GM19324 (cell line): ENCODE measurements around the gene GSTM5.
A peak's percentile ranks its signal among the peaks of the same experiment; 100 is the strongest.
"Not testable (repeated sequence)": the region's sequence is repeated elsewhere in the genome, so short reads cannot be mapped to it uniquely, and the experiment has no call there.

Experiments
- ATAC-seq: cut with Tn5 transposase; IDR thresholded peaks from one replicate; pipeline ENCODE4 v1.9.1; 2021; ENCODE audit warnings: mild to moderate bottlenecking, moderate library complexity; ENCODE audit not compliant: unreplicated experiment, low FRiP score

GSTM5 gene

DNA sequence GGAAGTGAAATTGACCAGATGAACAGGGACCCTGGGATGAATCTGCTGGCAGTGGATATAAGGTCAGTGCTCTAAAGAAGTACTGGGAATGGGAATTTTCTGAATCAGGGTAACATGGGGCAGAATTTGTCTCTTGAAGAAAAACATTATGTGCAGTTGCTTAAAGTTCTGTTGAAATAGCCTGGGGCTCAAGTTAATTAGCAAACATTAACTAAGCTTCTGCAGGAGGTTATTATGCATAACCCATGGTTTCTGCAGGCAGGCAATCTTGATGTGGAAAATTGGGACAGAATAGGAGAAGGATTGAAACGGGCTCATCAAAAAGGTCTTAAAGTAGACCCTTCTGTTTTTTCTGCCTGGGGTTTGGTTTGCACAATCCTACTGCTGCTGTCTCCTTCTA, 14.0 kb downstream of the GSTM5 start:
- ATAC-seq: no peak

DNA sequence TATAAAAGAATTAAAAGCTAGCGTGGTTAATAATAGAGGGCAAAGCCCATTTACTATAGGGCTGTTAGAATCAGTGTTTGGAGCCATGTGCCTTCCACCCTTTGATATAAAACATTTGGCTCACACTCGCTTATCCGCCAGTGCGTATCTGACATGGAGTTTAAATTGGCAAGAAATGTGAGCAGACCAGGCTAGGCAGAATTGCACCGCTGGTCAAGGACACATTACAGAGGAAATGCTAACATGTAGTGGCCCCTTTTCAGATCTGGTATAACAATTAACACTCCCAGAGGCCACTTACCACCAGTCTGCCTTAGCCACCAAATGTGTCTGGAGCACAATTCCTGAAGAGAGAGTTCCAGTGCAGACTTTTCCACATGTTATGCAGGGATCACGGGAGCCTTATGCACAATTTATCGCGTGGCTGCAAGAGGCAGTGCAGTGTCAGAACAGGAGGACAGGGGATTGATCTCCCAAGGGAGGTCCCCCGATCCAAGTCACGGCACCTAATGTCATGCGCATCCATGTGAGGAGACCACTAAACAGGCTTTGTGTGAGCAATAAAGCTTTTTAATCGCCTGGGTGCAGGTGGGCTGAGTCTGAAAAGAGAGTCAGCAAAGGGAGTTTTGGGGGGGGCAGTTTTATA, 14.8 kb downstream of the GSTM5 start:
- no peak for ATAC-seq

DNA sequence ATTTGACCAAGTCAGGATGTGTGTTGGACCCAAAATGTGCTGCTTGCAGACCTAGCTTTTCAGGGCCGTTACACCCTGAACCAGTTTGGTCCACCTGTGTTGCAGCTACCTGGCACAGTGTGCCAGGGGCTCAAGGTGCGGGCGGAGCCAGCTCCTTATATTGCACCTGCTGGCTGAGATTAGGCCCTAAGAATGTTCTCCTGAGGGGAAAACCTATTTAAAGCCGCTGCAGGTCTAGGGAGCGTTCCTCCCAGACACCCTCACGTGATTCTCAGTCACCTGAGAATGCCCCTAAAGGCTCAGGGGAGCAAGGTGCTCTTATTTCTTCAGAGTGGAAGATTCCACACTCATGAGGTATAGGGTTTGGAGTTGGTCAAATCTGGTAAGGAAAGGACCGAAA, 16.8 kb downstream of the GSTM5 start:
- ATAC-seq: no peak

DNA sequence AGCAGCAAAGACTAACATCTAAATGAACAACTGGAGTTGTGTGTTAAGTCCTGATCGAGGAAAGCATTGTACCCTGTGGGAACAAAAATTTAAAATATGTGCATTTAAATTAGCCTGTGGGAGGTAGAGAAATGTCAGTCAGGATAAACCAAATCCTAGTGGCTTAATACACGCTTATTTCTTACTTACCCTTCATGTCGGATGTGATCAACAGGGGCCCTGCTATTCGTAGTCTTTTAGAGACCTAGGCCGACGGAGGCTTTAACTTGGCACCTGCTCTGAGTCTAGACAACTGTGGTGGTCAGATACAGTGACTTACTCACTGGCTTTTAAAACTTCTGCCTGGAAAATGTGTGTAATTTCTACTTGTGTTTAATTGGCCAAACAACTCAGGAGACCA, 18.6 kb downstream of the GSTM5 start:
- ATAC-seq: no peak

DNA sequence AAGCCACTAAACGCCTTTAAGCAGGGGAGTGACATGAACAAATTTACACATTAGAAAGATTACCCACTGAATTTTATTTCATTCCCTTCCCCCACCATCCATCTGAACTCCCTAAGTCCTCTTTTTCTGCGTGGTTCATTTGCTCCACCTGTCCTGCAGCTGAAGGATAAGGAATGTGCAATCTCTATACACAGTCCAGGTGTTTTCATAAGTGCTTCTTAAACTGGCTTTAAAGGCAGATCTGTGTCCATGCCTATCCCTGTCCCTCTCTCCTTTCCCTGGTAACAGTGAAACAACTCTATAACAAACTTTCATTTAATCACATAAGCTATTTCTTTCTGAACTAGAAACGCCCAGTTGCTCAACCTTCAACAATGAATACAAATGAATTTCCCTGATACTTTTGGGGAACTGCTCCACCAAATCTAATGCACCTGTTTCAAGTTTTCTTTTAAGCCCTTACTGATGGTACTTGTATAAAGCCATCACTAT, 20.4 kb downstream of the GSTM5 start:
- ATAC-seq: no peak

DNA sequence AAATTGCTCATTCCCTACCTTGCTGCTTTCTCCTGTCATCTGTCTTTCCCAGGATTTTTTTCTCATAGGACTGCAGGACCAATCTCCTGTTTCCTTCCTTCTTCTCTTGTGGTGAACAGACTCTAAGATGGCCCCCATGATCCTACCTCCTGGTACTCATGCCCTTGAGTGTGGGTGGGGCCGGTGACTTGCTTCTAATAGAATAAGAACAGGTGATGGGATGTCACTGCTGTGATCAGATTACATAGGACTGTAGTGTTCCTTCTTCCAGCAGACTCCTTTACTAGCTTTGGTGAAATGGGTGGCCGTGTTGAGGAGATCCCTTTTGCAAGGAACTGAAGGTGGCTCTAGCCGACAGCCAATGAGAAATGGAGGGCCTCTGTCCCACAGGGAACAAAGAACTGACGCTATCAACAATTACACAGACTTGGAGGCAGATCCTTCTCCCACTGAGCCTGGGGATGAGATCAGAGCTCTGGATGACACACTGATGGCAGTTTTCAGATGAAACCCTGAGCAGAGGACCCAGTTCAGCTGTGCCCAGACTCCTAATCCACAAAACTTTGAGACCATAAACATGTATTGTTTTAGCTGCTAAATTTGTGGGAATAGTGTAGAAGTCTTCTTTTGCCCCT, 21.3 kb downstream of the GSTM5 start:
- ATAC-seq: no peak

DNA sequence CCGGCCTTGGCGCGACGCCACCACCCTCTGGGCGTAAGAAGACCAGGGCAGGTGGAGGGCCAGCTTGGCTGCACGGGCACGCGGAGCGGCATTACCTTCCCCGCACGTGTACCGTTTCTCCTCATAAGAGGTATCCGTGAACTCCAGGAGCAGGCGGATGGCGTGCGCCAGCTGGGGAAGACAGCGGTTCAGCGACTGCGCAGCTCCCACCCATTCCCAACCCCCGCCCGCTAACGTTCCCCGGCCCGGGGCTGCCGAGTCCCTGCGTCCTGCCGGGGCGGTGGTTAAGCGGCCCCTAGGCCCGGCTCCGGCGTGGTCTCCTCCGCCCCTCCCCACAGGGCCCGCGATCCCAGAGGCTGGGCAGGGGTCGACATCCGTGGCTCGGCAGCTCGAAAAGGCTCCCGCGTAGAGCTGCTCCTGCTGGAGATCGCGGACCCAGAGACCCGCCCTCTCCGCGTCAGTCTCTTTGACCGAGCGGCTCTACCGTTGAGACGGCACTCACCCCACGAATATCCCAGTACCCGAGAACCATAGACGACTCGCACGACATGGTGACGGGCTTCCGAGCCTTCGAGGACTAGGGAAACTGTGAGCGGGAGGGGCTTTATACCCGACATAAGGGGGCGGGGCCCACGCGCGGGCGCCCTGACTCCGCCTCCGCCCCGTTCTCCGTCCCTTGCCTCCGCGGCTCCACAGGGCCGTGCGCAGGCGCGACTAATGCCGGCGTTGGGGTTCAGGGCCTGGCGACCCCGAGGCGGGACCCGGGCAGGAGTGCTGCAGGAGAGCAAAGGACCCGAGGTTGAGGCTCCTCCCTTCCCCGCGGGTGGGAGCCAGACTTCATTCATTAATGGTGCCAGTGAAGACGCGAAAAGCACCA, 27.9 kb downstream of the GSTM5 start:
- ATAC-seq: peak; percentile 93

DNA sequence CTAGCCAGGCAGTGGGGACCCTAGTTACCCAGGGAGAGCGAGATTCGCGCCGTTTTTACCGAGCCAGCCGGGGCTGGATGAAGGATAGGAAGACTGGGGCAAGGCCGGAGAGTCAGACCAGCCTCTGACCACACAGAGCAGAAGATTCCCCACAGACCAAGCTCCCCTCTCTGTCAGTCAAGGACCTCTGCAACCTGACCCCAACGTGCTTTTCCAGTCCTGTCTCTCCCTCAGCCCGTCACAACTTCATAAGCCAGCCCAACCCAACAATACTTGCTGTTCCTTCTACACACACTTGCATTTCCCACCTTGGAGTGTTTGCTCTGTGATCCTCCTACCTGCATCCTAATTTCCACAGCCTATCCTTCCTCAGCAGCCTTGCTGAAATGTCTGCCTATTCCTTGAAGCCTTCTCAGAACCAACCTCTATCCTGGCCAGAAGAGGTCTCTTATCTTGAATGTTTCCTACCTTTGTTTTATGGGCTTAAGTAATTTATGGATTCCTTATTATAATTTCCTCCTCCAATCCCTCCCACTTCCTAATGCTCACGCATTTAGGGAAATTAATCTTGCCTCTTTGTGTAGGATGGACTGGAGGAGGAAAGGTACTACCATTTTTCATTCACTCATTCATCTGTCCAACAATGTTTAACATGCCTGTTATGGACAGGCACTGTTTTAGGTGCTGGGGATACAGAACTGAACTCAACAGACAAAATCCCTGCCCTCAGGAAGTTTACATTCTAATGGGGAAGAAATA, 28.7 kb downstream of the GSTM5 start, which contains the start of gene GSTM3:
Gene GSTM3, minus strand, starts transcription at position 424 of the 759 bp plus-strand sequence. CDS start 751 bp downstream, outside the sequence.
- no peak for ATAC-seq

DNA sequence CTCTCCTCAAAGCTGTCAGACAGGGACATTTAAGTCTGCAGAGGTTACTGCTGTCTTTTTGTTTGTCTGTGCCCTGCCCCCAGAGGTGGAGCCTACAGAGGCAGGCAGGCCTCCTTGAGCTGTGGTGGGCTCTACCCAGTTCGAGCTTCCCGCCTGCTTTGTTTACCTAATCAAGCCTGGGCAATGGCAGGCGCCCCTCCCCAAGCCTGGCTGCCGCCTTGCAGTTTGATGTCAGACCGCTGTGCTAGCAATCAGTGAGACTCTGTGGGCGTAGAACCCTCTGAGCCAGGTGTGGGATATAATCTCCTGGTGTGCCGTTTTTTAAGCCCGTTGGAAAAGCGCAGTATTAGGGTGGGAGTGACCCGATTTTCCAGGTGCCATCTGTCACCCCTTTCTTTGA, 36.3 kb downstream of the GSTM5 start:
- ATAC-seq: not testable (repeated sequence)

DNA sequence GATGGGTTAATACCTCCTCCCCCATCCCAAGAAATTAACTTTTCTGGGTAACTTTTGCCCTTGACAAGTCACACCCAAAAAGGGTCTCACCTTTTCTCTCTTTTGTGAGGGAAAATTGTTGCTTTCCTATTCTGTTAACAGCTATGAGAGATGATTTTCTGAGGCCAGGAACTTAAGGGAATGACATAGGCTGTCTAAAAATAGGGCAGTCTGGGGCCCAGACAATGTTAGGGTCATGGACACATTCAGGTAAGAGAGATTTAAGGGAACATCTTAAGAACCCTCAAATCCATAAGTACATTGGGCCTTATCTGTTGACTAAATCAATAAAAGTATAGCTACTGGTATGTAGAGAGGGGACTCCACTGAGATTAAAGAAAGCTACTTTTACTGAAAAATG, 37.2 kb downstream of the GSTM5 start:
- ATAC-seq: no peak

DNA sequence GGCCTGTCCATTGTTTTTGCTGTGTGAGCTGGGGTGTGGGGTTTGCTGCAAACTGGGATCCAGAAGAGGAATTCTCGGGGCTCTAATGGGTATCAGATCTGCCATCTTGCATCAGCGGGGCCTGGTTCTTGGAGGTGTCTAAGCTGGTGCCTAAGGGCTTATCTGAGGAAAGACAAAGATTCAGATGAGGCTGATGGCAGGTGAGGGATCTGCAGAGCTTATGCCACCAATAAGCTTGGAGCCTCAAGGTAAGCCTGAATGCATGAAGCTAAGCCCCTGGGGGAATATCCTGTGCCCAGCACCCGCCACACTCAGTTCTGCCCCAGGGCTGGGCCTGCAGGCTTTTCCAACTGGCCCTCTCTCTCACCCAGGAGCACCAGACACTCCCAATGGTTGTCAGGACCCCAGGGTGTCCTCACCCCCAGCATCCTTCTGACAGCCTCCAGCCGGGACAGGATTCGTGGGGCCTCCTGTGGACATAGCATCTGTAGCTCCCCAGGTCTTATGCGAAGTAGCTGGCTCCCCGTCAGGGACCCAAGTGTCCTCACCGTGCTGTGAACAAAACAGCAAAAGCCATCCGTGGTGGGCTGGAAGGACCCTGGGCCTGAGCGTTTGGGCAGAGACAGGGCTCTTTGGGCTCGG, 38.3 kb downstream of the GSTM5 start:
- no peak for ATAC-seq

DNA sequence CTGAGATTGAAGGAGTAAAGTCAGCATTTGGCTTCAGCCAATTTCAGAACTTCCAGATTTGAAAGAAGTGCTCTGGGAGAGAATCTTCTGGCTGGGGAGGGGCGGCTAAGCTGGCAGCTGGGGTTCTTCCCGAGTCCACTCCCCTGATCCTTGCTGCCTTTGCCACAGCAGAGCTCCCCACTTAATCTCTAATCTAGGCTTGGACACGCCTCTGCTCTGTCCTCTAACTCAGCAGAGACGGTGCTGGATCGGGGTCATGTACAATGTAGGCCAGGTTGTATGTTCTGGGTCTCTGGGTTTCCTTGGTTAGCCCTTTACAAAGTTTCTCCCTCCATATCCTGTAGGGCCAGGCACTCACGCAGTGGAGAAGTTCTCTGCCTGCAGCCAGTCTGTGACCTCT, 38.9 kb downstream of the GSTM5 start:
- no peak for ATAC-seq

DNA sequence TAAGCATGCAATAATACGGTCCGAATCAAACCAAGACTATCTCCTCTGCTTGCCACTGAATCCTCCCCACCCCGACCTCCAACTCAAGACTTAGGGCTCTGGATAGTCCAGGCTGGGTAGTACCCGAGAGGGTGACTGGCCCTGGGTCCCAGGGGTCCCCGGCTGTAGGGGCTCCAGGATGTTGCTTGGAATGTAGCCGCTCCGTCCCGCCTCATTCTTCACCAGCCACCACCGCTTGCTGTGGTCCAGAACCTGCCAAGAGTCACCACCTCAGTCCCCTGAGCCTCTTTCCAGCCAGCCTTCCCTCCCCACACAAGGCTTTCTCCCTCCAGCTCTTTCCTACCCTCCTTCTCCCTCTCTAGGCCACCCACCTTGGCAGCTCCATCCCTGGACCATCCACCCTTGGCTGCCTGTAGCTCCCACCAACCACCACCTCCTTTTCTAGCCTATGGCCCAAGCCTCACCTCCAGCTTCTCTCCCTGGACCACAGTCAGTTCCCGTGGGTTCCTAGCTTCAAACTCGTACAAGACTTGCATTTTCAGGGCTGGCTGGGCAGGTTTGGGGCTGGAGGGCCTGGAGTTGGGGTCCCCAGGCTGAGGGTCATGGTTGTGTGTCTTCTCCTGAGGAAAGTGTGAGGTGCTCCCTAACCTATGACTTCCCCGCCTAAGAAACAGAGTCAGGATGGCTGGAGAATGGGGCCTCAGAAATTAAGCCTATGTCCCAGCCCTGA, 39.6 kb downstream of the GSTM5 start:
- no peak for ATAC-seq

DNA sequence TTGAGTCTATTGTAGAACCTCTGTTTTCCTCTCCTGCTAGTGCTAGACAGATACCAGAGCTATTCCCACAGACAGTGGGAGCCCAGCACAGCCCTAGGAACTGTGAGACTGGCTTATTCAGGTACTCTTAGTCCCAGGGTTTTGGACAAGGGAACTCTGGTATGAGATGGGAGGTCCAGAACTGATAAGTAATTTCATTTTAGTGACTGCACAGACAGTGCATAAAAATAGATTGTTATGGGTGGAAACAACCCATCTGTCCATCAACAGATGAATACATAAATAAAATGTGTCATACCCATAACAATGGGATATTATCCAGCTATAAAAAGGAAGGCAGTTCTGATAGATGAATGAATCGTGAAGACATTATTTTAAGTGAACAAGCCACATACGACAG, 42.7 kb downstream of the GSTM5 start:
- ATAC-seq: no peak

DNA sequence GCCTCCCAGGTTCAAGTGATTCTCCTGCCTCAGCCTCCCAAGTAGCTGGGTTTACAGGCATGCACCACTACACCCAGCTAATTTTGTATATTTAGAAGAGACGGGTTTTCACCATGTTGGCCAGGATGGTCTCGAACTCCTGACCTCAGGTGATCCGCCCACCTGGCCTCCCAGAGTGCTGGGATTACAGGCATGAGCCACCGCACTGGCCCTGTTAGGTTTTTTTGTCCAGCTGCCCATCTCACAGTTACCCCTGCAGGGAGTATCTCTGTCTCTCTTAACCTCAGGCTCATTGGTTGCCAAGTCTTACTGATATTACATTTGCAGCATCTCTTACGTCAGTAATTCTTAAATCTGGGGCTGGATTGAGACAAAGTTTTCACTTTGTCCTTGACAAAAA, 44.3 kb downstream of the GSTM5 start:
- ATAC-seq: not testable (repeated sequence)

DNA sequence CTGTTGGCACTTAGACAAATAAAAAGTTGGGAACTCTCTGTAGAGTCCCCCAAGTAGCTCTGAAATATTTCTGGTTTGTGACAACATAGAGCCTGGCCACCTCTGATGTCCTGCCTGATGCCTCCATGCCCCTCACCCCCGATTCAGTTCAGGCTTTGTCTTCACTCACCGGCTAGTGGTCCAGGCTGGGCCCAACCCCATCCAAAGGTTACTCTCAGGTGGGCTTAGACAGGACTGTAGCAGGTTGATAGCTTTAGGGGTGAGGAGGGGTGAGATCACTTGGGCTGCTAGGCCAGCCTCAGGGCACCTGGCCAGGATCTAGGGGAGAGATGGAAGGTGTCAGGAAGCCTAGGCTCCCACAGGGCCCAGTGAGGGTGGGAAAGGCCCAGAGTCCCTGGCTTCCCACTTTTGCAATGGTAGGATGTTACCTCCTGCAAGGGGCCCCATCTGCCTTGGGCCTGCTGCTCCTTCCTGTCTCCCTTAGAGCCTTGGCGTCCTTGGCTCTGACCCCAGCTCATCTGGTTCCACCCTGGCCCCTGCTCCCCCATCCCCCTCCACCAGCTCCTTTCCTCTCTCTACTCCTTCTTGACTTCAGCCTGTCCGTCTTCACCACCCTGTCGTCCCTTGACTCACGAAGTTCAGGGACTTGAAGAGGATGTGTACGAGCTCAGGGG, 44.9 kb downstream of the GSTM5 start:
- no peak for ATAC-seq

DNA sequence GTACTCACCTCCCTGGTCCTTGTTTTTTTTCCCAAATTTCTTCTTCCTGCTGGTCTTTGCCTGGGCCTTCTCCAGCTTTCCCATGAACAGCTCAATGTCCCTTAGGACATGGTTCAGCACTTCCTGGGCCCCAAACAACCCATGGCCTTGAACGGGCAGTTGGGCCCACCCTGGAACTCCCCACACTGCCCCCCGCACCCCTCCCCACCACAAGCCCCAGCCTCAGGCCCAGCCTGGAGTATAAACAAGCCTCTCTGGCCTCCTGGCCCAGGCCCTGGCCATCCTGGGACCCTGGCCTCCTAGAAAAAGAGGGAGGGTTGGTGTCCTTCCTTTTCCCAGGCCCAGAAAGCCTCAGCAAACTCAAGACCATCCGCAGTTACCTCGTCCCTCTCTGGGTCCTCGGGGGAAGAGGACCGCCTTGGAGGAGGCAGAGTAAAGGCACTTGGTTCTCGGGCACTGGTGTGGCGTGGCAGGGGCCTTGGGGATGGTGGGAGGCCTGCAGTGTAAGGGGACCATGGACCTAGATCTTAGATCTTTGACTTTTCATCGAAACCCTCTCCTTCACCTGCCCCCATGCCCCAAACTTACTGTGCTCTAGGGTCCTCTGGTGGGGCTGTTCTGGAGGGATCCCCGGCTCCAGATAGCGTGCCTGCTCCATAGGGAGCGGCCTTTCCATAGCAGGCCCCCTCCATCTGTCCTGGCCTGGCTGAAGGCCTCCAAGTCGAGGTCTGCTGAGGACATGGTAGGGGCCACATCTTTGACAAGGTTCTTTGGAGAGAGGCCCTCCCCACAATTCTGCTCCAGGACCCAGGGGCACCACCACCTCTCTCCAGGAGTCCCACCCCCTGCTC, 46.1 kb downstream of the GSTM5 start:
- ATAC-seq: no peak
